Activated T-cell treated with anti-CD3 and anti-CD28 coated beads for 48 hours (primary cell): ENCODE data around the gene ANKRD34B.
"Not testable (repeated sequence)": the region's sequence is repeated elsewhere in the genome, so short reads cannot be mapped to it uniquely, and the experiment has no call there.

Experiments
- DNase-seq: peaks from one replicate; pipeline ENCODE4 v3.0.0-alpha.2; 2020; ENCODE audit warnings: low read depth

The ANKRD34B gene

GRCh38 chr5:80569961-80570786 lies at the start of gene ANKRD34B:
Gene ANKRD34B (minus strand): TSS chr5:80570280. CDS start chr5:80560019, 10,261 bp downstream.
- DNase-seq = peak; percentile 52

GRCh38 chr5:80619086-80619485 lies 49.0 kb upstream of the ANKRD34B start:
- DNase-seq = no peak

GRCh38 chr5:80618438-80618837 lies 48.4 kb upstream of the ANKRD34B start:
- no peak for DNase-seq

- DNase-seq = no peak
Measured at GRCh38 chr5:80615266-80615914, 45.3 kb upstream of the ANKRD34B start.

GRCh38 chr5:80609692-80610091 lies 39.6 kb upstream of the ANKRD34B start:
- DNase-seq = no peak

GRCh38 chr5:80608731-80609130 lies 38.7 kb upstream of the ANKRD34B start:
- DNase-seq = no peak

- no peak for DNase-seq
Measured at GRCh38 chr5:80607832-80608231, 37.8 kb upstream of the ANKRD34B start.

GRCh38 chr5:80607343-80607742 lies 37.3 kb upstream of the ANKRD34B start:
- DNase-seq = no peak

- no peak for DNase-seq
Measured at GRCh38 chr5:80600943-80601693, 31.0 kb upstream of the ANKRD34B start.

GRCh38 chr5:80597500-80597899 lies 27.4 kb upstream of the ANKRD34B start:
- DNase-seq = no peak

- DNase-seq = no peak
Measured at GRCh38 chr5:80594810-80595209, 24.7 kb upstream of the ANKRD34B start.

- no peak for DNase-seq
Measured at GRCh38 chr5:80592761-80593160, 22.7 kb upstream of the ANKRD34B start.

GRCh38 chr5:80592105-80592504 lies 22.0 kb upstream of the ANKRD34B start:
- no peak for DNase-seq

GRCh38 chr5:80591352-80591751 lies 21.3 kb upstream of the ANKRD34B start:
- no peak for DNase-seq

GRCh38 chr5:80590766-80591165 lies 20.7 kb upstream of the ANKRD34B start:
- no peak for DNase-seq

- DNase-seq = no peak
Measured at GRCh38 chr5:80588858-80589540, 18.9 kb upstream of the ANKRD34B start.

GRCh38 chr5:80584770-80585169 lies 14.7 kb upstream of the ANKRD34B start:
- no peak for DNase-seq

GRCh38 chr5:80580291-80580690 lies 10.2 kb upstream of the ANKRD34B start:
- not testable (repeated sequence) for DNase-seq

GRCh38 chr5:80579050-80579449 lies 9.0 kb upstream of the ANKRD34B start:
- DNase-seq = no peak

GRCh38 chr5:80577707-80578106 lies 7.6 kb upstream of the ANKRD34B start:
- DNase-seq = no peak

- no peak for DNase-seq
Measured at GRCh38 chr5:80576383-80576782, 6.3 kb upstream of the ANKRD34B start.

GRCh38 chr5:80573062-80573461 lies 3.0 kb upstream of the ANKRD34B start:
- DNase-seq = no peak
